Measurements from ENCODE around the gene ATE1. TPM values are rescaled to one million over a fixed set of nuclear protein-coding genes. Genes with fewer than 3 reads are reported as not detected.
A peak's percentile ranks its signal among the peaks of the same experiment; 100 is the strongest.

The ATE1 gene
- total RNA-seq, 1 experiment from 2014 or later, result 23.8 TPM

DNA sequence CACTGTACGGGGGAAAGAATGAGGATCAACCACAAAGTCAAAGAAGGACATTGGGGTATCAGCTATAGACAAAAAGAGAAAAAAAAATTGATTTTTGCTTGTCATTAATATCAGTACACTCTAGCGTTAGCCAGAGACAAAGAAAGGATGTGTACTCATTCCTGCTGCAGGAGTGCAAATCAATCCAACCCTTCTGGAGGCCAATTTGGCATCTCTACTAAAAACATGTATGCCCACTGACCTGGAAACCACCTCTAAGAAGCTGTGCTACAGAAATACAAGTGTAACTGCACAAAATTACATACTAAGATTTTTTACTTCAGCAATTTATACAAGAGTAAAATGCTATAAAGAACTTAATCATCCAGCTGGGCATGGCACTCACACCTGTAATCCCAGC lies 33.6 kb upstream of the ATE1 start:
- ChIA-PET POLR2A (interaction anchor here (0.6 kb wide), 1 partner anchor 172 kb away, joined by 3 read pairs; no protein-coding TSS in a partner anchor), CTCF (no interaction called here)
- H3K27me3 Mint-ChIP-seq (ENCODE audit: low read depth), result no peaks in the 10 kb centered on the region
- peaks cover 14% of the 10 kb centered on the region for H3K4me1 Mint-ChIP-seq
- no peak overlapping the region for H3K27ac Mint-ChIP-seq
- TF ChIP-seq IRF1 (CRISPR knock-in tag; IDR thresholded peaks at IDR 0.05) (no peak), NR1H2 (CRISPR knock-in tag; IDR thresholded peaks at IDR 0.05) (no peak), ATF1 (CRISPR knock-in tag; IDR thresholded peaks at IDR 0.05) (no peak), ATF2 (CRISPR knock-in tag; IDR thresholded peaks at IDR 0.05; ENCODE audit: borderline replicate concordance, low read depth) (no peak), GRHL2 (CRISPR knock-in tag; IDR thresholded peaks at IDR 0.05; ENCODE audit: insufficient replicate concordance, severe bottlenecking) (no peak), ELF4 (CRISPR knock-in tag; IDR thresholded peaks at IDR 0.05; ENCODE audit: low read depth) (no peak), CBFB (CRISPR knock-in tag; IDR thresholded peaks at IDR 0.05; ENCODE audit: low read depth) (no peak)
- peaks cover 57% of the 10 kb centered on the region for H3K36me3 Mint-ChIP-seq
- no peak overlapping the region for H3K4me3 Mint-ChIP-seq
- DNase-seq (ENCODE audit: low spot score) (no peak), ATAC-seq (no peak)
- H3K9me3 Mint-ChIP-seq, result no peaks in the 10 kb centered on the region

- no peak overlapping the region for H3K4me3 Mint-ChIP-seq
- ChIA-PET POLR2A (interaction anchor here (0.9 kb wide), 1 partner anchor 16 kb away, joined by 3 read pairs; no protein-coding TSS in a partner anchor), CTCF (interaction anchor here (1.0 kb wide), 1 partner anchor 153 kb away, joined by 3 read pairs; no protein-coding TSS in a partner anchor)
- H3K9me3 Mint-ChIP-seq, result no peaks in the 10 kb centered on the region
- H3K4me1 Mint-ChIP-seq, result peaks cover 14% of the 10 kb centered on the region
- H3K27me3 Mint-ChIP-seq (ENCODE audit: low read depth), result no peaks in the 10 kb centered on the region
- ATAC-seq (peak; percentile 56), DNase-seq (ENCODE audit: low spot score) (no peak)
- peaks cover 43% of the 10 kb centered on the region for H3K36me3 Mint-ChIP-seq
- peak overlapping the region; percentile 83 for H3K27ac Mint-ChIP-seq
- TF ChIP-seq, protein P1, sequence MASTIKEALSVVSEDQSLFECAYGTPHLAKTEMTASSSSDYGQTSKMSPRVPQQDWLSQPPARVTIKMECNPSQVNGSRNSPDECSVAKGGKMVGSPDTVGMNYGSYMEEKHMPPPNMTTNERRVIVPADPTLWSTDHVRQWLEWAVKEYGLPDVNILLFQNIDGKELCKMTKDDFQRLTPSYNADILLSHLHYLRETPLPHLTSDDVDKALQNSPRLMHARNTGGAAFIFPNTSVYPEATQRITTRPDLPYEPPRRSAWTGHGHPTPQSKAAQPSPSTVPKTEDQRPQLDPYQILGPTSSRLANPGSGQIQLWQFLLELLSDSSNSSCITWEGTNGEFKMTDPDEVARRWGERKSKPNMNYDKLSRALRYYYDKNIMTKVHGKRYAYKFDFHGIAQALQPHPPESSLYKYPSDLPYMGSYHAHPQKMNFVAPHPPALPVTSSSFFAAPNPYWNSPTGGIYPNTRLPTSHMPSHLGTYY (CRISPR knock-in tag; IDR thresholded peaks at IDR 0.05), result no peak
- TF ChIP-seq GTF2I (CRISPR knock-in tag; conservative IDR thresholded peaks at IDR 0.05) (no peak), MYBL2 (CRISPR knock-in tag; IDR thresholded peaks at IDR 0.05) (no peak), PRDM15 (CRISPR knock-in tag; IDR thresholded peaks at IDR 0.05) (no peak), ZNF396 (CRISPR knock-in tag; IDR thresholded peaks at IDR 0.05; ENCODE audit: borderline replicate concordance) (no peak), CREB1 (CRISPR knock-in tag; IDR thresholded peaks at IDR 0.05) (no peak)
- TF ChIP-seq, protein P2, sequence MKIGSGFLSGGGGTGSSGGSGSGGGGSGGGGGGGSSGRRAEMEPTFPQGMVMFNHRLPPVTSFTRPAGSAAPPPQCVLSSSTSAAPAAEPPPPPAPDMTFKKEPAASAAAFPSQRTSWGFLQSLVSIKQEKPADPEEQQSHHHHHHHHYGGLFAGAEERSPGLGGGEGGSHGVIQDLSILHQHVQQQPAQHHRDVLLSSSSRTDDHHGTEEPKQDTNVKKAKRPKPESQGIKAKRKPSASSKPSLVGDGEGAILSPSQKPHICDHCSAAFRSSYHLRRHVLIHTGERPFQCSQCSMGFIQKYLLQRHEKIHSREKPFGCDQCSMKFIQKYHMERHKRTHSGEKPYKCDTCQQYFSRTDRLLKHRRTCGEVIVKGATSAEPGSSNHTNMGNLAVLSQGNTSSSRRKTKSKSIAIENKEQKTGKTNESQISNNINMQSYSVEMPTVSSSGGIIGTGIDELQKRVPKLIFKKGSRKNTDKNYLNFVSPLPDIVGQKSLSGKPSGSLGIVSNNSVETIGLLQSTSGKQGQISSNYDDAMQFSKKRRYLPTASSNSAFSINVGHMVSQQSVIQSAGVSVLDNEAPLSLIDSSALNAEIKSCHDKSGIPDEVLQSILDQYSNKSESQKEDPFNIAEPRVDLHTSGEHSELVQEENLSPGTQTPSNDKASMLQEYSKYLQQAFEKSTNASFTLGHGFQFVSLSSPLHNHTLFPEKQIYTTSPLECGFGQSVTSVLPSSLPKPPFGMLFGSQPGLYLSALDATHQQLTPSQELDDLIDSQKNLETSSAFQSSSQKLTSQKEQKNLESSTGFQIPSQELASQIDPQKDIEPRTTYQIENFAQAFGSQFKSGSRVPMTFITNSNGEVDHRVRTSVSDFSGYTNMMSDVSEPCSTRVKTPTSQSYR (CRISPR knock-in tag; IDR thresholded peaks at IDR 0.05), result no peak
- TF ChIP-seq, protein P3, sequence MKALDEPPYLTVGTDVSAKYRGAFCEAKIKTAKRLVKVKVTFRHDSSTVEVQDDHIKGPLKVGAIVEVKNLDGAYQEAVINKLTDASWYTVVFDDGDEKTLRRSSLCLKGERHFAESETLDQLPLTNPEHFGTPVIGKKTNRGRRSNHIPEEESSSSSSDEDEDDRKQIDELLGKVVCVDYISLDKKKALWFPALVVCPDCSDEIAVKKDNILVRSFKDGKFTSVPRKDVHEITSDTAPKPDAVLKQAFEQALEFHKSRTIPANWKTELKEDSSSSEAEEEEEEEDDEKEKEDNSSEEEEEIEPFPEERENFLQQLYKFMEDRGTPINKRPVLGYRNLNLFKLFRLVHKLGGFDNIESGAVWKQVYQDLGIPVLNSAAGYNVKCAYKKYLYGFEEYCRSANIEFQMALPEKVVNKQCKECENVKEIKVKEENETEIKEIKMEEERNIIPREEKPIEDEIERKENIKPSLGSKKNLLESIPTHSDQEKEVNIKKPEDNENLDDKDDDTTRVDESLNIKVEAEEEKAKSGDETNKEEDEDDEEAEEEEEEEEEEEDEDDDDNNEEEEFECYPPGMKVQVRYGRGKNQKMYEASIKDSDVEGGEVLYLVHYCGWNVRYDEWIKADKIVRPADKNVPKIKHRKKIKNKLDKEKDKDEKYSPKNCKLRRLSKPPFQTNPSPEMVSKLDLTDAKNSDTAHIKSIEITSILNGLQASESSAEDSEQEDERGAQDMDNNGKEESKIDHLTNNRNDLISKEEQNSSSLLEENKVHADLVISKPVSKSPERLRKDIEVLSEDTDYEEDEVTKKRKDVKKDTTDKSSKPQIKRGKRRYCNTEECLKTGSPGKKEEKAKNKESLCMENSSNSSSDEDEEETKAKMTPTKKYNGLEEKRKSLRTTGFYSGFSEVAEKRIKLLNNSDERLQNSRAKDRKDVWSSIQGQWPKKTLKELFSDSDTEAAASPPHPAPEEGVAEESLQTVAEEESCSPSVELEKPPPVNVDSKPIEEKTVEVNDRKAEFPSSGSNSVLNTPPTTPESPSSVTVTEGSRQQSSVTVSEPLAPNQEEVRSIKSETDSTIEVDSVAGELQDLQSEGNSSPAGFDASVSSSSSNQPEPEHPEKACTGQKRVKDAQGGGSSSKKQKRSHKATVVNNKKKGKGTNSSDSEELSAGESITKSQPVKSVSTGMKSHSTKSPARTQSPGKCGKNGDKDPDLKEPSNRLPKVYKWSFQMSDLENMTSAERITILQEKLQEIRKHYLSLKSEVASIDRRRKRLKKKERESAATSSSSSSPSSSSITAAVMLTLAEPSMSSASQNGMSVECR (CRISPR knock-in tag; IDR thresholded peaks at IDR 0.05; ENCODE audit: borderline replicate concordance), result no peak
- TF ChIP-seq, protein P4, sequence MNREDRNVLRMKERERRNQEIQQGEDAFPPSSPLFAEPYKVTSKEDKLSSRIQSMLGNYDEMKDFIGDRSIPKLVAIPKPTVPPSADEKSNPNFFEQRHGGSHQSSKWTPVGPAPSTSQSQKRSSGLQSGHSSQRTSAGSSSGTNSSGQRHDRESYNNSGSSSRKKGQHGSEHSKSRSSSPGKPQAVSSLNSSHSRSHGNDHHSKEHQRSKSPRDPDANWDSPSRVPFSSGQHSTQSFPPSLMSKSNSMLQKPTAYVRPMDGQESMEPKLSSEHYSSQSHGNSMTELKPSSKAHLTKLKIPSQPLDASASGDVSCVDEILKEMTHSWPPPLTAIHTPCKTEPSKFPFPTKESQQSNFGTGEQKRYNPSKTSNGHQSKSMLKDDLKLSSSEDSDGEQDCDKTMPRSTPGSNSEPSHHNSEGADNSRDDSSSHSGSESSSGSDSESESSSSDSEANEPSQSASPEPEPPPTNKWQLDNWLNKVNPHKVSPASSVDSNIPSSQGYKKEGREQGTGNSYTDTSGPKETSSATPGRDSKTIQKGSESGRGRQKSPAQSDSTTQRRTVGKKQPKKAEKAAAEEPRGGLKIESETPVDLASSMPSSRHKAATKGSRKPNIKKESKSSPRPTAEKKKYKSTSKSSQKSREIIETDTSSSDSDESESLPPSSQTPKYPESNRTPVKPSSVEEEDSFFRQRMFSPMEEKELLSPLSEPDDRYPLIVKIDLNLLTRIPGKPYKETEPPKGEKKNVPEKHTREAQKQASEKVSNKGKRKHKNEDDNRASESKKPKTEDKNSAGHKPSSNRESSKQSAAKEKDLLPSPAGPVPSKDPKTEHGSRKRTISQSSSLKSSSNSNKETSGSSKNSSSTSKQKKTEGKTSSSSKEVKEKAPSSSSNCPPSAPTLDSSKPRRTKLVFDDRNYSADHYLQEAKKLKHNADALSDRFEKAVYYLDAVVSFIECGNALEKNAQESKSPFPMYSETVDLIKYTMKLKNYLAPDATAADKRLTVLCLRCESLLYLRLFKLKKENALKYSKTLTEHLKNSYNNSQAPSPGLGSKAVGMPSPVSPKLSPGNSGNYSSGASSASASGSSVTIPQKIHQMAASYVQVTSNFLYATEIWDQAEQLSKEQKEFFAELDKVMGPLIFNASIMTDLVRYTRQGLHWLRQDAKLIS (CRISPR knock-in tag; IDR thresholded peaks at IDR 0.05; ENCODE audit: borderline replicate concordance), result no peak
Measured at GRCh38 chr10:121959671-121960070, 31.8 kb upstream of the ATE1 start.

All from WTC11 (cell line).